ENCODE measurements around the gene HGFAC.

Gene HGFAC

GRCh38 chr4:3427134-3427476 is 14.7 kb upstream of the HGFAC start:
- FAIRE-seq = no peak

GRCh38 chr4:3427706-3428446 is 13.9 kb upstream of the HGFAC start:
- no peak for FAIRE-seq

DNA sequence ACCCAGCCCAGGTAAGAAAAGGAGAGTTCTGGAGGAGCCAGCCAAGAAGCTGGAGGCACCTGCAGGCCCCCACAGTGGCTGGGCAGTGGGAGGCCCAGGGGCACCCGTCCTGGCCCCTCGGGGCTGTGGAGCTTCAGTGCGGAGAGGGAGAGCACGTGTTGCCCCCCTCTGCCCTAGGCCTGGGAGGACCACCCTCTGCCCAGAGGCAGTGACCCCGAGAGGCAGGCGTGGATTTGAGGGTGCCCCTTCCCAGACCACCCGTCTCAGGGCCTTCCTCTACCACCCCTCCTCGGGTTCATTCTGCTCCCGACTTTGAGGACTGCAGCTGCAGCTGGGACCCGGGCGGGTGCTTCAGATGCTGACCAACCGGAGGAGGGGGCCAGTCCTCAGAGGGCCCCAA is 12.1 kb upstream of the HGFAC start:
- no peak for FAIRE-seq

GRCh38 chr4:3430524-3430923 is 11.2 kb upstream of the HGFAC start:
- FAIRE-seq = no peak

DNA sequence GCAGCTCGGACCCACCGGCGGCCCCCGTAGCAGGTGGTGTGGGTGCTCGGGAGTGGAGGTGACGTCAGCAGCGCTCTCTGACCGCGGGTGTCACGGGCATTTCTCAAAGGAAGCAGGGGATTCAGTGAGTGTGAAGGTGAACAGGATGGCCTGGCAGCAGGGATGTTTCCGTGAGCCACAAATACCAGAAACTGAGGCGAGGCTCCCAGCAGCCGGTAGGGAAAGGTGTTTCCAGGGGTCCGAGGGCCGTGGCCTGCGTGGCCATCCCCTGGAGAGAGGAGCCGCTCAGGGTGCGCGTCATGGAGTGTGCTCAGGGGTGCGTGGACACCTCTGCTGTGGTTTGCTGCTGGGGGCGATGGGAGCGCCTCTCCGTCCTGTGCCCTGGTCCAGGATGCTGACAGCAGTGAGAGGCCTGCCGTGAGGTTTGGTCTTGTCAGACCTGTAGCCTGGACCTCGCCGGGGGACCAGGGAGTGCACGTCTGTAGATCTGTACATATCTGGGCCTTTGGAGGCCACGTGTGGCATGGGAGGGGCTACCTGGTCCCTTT is 10.2 kb upstream of the HGFAC start:
- FAIRE-seq = no peak

GRCh38 chr4:3432381-3432790 is 9.4 kb upstream of the HGFAC start:
- FAIRE-seq = no peak

DNA sequence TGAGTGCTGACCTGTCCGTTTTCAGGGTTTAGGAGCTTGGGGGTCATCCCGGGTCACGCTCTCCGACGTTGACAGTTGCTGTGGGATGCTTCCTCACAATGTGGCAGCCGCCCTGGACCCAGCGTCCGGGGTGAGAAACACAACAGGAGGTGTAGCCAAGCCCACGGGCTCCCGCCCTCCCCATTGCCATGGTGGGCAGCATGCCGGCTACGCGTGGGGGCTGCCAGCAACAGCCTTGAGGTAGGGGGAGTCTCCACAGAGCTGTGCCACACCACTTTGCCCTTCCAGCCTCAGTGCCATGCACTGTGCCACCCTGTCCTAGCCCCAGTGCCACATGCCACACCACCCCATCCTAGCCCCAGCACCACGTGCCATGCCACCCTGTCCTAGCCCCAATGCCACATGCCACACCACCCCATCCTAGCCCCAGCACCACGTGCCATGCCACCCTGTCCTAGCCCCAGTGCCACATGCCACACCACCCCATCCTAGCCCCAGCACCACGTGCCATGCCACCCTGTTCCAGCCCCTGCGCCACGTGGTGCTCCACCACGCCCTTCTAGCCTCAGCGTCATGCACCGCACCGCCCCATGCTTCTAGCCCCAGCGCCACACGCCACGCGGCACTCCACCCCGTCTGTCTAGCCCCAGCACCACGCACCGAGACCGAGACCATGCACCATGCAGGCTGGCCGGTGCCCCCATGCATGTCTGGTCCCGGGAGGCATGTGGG is 8.5 kb upstream of the HGFAC start:
- FAIRE-seq = no peak

DNA sequence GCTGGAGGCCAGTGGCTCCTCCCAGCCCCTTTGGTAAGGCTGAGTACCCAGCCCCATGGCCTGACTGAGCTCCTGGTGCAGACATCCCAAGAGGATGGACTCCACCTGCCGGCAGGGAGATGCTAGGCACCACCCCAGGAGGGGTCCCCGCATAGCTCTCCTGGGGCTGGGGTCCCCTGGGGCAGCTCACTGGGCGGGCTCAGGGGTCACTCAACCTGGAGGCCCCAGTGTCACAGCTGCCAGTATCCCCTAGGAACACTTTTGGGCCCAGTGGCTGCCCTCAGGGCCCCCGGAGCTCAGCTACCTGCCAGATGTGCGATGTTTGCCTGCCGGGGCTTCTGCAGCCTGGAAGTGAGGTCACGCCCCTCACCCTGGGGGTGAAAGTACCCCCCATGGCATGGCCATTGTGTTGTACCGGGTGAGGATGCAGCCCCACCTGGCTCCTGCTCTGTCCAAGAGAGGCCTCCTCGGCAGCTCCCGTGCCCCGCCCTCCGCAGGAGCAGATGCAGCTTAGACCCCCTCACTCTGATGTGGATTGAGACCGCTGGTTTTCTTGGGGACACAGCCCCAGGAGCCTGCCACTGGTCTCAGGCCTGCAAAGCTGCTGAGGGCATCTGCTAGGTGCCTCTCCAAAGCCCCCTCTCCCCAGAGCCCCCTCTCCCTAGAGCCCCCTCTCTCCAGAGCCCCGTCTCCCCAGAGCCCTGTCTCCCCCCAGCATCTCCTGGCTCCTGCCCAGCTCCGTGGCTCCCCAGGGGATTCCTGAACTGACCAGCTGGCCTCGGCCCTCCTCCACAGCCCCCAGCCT is 6.7 kb upstream of the HGFAC start:
- no peak for FAIRE-seq

DNA sequence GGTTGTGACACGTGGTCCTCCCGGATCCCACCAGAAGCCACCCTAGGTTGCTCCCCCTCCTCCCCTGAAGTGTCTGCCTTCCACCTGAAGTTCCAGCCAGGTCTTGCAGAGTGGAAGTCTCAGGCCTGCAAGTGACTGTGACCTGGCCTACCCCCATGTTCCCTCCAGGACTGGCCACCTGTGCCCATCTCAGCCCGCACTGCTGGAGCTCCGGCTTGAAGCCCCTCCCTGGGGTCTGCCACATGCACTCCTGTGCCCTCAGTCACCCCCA is 6.1 kb upstream of the HGFAC start:
- no peak for FAIRE-seq

GRCh38 chr4:3436048-3436797 is 5.5 kb upstream of the HGFAC start:
- no peak for FAIRE-seq

- FAIRE-seq = no peak
Measured at GRCh38 chr4:3436798-3437581, 4.8 kb upstream of the HGFAC start.

DNA sequence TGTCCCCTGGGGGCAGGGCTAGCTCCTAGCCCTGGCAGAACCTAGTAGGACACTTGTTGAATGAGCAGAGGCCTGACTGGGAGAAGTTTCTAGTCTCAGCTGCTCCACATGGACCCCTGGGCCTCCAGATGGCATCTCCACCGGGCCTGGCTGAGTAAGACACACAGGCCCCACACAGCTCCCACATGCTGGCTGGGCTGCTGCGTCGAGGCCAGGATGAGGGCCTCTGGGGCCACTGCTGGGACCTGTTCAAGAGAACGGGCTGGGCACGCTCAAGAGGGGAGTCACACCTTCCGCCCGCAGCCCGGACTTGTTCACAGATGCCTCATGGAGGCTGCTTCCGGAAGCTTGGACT is 4.2 kb upstream of the HGFAC start:
- no peak for FAIRE-seq

DNA sequence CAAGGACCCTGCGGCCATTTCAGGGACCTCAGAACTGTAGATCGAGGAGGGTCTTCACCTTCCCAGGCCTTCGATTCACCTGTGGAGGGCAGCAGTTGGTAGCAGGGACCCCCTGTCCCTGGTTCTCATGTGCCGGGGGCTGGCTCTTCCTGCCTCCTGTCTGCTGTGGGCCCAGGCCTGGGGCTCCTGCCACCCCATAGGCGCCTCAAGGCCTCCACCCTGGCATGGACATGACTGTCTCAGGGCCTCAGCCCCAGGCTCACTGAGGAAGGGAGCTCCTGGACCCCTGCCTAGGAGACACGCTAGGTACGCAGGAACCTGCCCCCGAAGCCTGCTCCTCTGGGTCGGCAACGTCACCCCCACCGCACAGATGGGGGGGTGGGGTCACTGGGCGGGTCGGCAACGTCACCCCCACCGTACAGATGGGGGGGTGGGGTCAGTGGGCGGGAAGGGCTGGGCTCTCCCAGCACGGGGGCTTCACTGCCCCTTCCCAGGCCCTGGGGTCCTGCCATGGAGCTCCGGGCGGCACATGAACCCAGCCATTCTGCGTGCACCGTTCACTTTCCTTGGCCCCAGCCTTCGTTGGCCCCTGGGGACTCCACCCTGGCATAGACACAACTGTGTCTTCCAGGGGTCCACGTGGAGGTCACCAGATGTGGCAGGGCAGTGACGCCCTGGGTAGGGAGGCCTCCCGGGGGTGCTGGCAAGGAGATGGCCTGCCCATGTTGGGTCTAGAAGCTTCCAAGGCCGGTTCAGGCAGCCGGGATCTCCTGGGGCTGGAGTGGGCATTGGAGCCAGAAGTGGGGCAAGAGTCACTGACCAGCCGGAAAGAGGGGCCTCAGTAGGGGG is 3.5 kb upstream of the HGFAC start:
- no peak for FAIRE-seq

DNA sequence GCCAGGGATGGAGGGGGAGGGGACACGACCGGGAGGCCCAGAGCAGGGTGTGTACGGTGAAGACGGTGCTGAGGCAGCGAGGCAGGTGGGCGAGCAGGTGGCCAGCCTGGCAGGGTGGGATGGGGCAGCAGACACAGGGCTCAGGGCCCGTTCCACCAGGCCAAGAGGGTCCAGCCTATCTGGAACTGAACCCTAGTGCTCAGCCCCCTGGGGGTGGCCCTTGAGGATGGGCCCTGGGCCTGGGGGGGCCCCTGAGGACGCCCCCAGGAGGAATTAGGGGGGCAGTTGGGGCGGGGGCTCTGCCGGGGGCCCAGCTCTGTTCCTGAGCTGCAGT is 3.0 kb upstream of the HGFAC start:
- FAIRE-seq = no peak

- FAIRE-seq = no peak
Measured at GRCh38 chr4:3439391-3439790, 2.4 kb upstream of the HGFAC start.

- FAIRE-seq = no peak
Measured at GRCh38 chr4:3440011-3440410, 1.8 kb upstream of the HGFAC start.

DNA sequence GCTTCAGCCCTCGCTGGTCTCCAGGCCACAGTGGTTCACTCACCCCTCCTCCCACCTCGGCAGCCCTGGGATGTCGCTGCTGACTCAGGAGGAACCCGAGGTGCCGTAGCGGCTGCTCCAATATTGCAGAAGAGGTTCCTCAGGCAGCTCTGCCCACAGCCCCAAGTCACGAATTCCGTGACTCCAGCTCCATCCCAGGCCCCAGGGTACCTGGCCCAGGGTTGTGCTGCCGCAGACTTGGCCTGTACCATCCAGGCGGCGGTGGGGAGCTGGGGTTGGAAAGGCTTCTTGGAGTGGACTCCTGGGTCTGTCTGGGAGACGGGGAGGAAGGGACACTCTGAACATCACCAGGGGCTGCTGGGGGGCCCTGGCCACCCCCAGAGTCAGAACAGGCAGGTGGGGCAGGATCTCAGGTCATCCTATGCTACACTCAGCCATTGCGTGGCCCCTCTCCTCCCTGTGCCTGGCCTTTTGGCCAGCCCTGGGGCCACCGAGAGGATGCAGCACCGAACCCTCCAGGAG is 728 bp upstream of the HGFAC start:
- FAIRE-seq = no peak

- FAIRE-seq = no peak
Measured at GRCh38 chr4:3442460-3442958, 741 bp downstream of the HGFAC start.

GRCh38 chr4:3442959-3443749 is 1.4 kb downstream of the HGFAC start:
- FAIRE-seq = no peak

- FAIRE-seq = no peak
Measured at GRCh38 chr4:3443750-3444309, 2.1 kb downstream of the HGFAC start.

Measured in endometrium (tissue), 2 donors.